HEK293T (cell line): Measurements from ENCODE around the gene ABCC6.

Experiments used
- ELF4 ChIP-seq: fragments of 450-650 bp; IDR thresholded peaks from 2 replicates; pipeline ENCODE4 v1.6.1; 2017; ENCODE audit warnings: antibody characterized with exemption
- HDGF ChIP-seq: fragments of 450-650 bp; IDR thresholded peaks from 2 replicates; pipeline ENCODE4 v1.6.1; 2017; ENCODE audit warnings: antibody characterized with exemption, borderline replicate concordance
- L3MBTL2 ChIP-seq: fragments of 450-650 bp; conservative IDR thresholded peaks from 2 replicates; pipeline ENCODE4 v1.6.1; 2016; ENCODE audit warnings: mild to moderate bottlenecking
- LEF1 ChIP-seq: fragments of 450-650 bp; IDR thresholded peaks from 2 replicates; pipeline ENCODE4 v1.6.1; 2017; ENCODE audit warnings: mild to moderate bottlenecking, borderline replicate concordance
- NFRKB ChIP-seq: fragments of 450-650 bp; IDR thresholded peaks from 2 replicates; pipeline ENCODE4 v1.6.1; 2016; ENCODE audit warnings: mild to moderate bottlenecking, moderate library complexity
- SUZ12 ChIP-seq: fragments of 450-650 bp; IDR thresholded peaks from 2 replicates; pipeline ENCODE4 v1.6.1; 2016; ENCODE audit warnings: mild to moderate bottlenecking
- TARDBP ChIP-seq: fragments of 450-650 bp; IDR thresholded peaks from 2 replicates; pipeline ENCODE4 v1.6.1; 2016
- ZNF384 ChIP-seq: fragments of 450-650 bp; IDR thresholded peaks from 2 replicates; pipeline ENCODE4 v1.6.1; 2016

DNA sequence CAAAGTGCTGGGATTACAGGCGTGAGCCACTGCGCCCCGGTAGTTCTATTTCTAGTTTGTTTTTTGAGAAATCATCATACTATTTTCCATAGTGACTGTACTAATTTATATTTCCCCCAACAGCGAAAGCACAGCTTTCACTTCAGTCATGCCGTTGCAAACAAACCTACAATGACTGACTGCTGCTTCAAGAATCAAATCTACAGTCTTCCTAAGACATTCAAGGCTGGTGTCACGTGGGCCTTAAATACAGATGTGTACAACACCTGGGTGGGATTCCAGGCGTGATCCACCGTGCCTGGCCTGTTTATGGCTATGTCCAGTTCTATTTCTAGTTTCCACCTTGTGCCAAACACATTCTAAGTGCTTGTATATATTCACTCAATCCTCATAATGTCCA lies 72.0 kb downstream of the ABCC6 start:
- TF ChIP-seq LEF1 (no peak), SUZ12 (no peak), HDGF (no peak), TARDBP (no peak), L3MBTL2 (no peak), ZNF384 (no peak), NFRKB (no peak), ELF4 (no peak)
